Measurements from ENCODE around the gene PRKAB1.
"Not testable (repeated sequence)": the region's sequence is repeated elsewhere in the genome, so short reads cannot be mapped to it uniquely, and the experiment has no call there.

Gene PRKAB1

GRCh38 chr12:119649202-119649808 is 18.6 kb upstream of the PRKAB1 start:
- Mint-ChIP-seq H3K4me3 (no peak overlapping the region), H3K4me1 (no peaks in the 10 kb centered on the region), H3K9me3 (peaks cover 21% of the 10 kb centered on the region), H3K27me3 (peaks cover 6% of the 10 kb centered on the region), H3K27ac (no peak overlapping the region), H3K36me3 (ENCODE audit: low read depth) (no peaks in the 10 kb centered on the region)
- no peak for DNase-seq
- no peak for ATAC-seq

DNA sequence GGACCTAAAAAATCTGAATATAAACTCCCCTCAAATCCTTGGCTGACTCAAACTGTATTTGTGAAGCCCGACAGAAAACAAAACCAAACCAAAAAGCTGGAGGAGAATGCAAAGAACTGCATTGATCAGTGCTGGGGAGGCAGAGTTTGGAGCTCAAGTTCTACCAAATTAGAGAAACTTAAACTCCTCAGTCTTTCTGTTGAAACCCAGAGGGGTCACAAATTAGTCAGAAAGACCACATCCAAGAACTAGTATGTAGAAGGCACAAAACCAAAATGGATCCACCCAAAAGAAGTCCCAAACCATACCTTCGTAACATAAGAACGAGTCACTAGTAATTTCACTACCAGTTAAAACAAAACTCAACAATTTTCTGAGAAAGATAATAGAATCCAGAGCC is 15.3 kb upstream of the PRKAB1 start:
- H3K4me1 Mint-ChIP-seq, result no peaks in the 10 kb centered on the region
- ATAC-seq (peak; percentile 36), DNase-seq (no peak)
- no peak overlapping the region for H3K27ac Mint-ChIP-seq
- peaks cover 4% of the 10 kb centered on the region for H3K27me3 Mint-ChIP-seq
- H3K36me3 Mint-ChIP-seq (ENCODE audit: low read depth), result no peaks in the 10 kb centered on the region
- peaks cover 22% of the 10 kb centered on the region for H3K9me3 Mint-ChIP-seq
- no peak overlapping the region for H3K4me3 Mint-ChIP-seq

GRCh38 chr12:119657001-119657400 is 10.9 kb upstream of the PRKAB1 start:
- not testable (repeated sequence) for H3K27ac Mint-ChIP-seq; H3K27me3 Mint-ChIP-seq; H3K36me3 Mint-ChIP-seq (ENCODE audit: low read depth); ATAC-seq; H3K4me3 Mint-ChIP-seq; DNase-seq; H3K4me1 Mint-ChIP-seq
- peaks cover 21% of the 10 kb centered on the region for H3K9me3 Mint-ChIP-seq

DNA sequence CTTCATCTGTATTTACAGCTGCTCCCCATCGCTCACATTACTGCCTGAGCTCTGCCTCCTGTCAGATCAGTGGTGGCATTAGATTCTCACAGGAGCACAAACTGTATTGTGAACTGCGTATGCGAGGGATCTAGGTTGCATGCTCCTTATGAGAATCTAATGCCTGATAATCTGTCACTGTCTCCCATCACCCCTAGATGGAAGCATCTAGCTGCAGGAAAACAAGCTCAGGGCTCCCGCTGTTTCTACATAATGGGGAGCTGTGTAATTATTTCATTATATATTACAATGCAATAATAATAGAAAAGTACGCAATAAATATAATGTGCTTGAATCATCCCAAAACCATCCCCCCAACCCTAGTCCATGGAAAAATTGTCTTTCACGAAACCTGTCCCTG is 9.8 kb upstream of the PRKAB1 start:
- peaks cover 12% of the 10 kb centered on the region for H3K9me3 Mint-ChIP-seq
- H3K4me3 Mint-ChIP-seq; H3K27me3 Mint-ChIP-seq; ATAC-seq; H3K36me3 Mint-ChIP-seq (ENCODE audit: low read depth); DNase-seq; H3K4me1 Mint-ChIP-seq; H3K27ac Mint-ChIP-seq: not testable (repeated sequence)

DNA sequence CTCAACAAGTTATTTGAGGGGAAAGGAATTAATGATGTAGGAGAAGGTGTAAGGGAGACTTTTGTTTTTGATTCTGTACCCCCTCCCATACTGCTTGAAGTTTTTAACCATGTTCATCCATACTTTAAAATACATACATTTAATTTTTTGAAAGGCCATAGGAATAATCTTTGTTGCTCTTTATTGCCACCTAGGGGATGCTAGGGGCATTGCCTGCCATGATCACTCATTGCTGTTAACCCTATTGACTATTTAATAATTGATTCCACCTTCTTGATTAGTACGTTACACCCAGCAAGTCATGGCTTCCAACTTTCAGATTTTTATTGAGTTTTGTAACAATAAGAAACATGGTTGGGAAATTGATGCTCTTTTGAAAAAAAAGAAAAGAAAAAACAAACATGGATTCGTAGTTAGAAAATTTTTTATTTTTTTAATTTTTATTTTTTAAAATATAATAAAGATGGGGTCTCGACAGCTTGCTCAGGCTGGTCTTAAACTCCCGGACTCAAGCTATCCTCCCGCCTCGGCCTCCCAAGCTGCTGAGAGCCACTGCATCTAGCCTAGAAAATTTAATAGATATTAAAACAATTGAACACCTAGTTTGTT is 8.5 kb upstream of the PRKAB1 start:
- Mint-ChIP-seq H3K27me3 (no peaks in the 10 kb centered on the region), H3K27ac (no peak overlapping the region), H3K9me3 (no peaks in the 10 kb centered on the region), H3K4me1 (peaks cover 3% of the 10 kb centered on the region), H3K4me3 (no peak overlapping the region), H3K36me3 (ENCODE audit: low read depth) (no peaks in the 10 kb centered on the region)
- peak; percentile 50 for DNase-seq
- ATAC-seq, result no peak

- DNase-seq (no peak), ATAC-seq (no peak)
- H3K36me3 Mint-ChIP-seq (ENCODE audit: low read depth), result no peaks in the 10 kb centered on the region
- H3K4me1 Mint-ChIP-seq, result peaks cover 3% of the 10 kb centered on the region
- H3K27me3 Mint-ChIP-seq, result no peaks in the 10 kb centered on the region
- no peak overlapping the region for H3K4me3 Mint-ChIP-seq
- H3K27ac Mint-ChIP-seq, result no peak overlapping the region
- H3K9me3 Mint-ChIP-seq, result no peaks in the 10 kb centered on the region
Measured at GRCh38 chr12:119660076-119660475, 7.9 kb upstream of the PRKAB1 start.

DNA sequence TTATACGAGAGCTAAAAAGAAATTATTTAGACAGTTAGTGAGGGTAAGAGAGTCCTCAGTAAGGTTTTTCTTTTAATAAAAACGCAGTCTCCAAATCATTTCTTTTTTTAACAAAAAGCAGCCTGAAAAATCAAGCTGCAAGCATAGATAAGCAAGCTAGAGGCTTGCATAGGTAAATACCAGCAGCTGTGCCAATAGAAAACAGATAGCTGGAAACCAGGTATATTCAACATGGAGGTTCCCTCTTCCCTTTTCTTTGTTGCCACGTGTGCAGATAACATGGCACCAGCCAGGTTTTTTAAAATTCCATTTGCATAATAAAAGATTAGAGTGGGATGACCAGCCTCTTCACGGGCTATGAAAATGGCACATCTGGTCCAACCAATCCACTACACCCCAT is 6.1 kb upstream of the PRKAB1 start:
- Mint-ChIP-seq H3K4me1 (peaks cover 17% of the 10 kb centered on the region), H3K36me3 (ENCODE audit: low read depth) (no peaks in the 10 kb centered on the region), H3K4me3 (no peak overlapping the region), H3K27ac (no peak overlapping the region), H3K9me3 (no peaks in the 10 kb centered on the region), H3K27me3 (no peaks in the 10 kb centered on the region)
- no peak for DNase-seq
- no peak for ATAC-seq

- no peak overlapping the region for H3K27ac Mint-ChIP-seq
Measured at GRCh38 chr12:119664642-119665041, 3.3 kb upstream of the PRKAB1 start.

DNA sequence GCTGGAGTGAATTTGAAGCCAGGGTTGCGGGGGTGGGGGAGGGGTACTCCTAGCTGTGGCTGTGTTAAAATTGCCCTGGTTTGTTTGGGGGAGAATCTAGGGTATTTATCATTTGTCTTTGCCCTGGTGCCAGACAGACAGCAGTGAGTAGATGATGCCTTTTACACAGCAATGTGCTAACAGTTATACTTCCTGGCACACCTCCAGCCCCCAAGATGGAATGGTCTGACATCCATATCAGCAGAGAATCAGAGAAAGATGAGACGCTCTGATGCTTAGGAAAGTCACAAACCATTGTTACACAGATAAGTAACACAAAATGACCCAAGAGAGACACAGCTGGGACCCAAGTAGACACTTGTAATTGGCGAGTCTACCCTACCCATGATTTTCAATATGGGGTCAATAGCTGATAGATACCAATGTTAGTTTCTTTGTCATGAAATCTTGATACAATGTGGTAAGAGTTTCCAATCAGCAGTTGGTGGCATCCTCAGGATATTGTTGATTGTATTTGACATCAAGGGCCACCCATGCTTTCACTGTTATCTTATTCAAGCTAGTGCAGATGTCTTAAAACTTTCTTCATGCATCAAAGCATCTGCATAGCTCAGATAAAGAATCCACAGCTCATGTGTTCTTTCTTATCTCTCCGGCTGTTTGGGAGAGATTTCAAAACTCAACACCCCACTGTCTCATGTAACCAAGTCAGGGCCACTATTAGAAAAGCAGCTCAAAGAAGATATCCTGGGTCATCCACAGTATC is 2.6 kb upstream of the PRKAB1 start:
- ATAC-seq (no peak), DNase-seq (no peak)
- Mint-ChIP-seq H3K27me3 (no peaks in the 10 kb centered on the region), H3K9me3 (no peaks in the 10 kb centered on the region), H3K4me3 (no peak overlapping the region), H3K4me1 (peaks cover 38% of the 10 kb centered on the region), H3K27ac (no peak overlapping the region), H3K36me3 (ENCODE audit: low read depth) (peaks cover 13% of the 10 kb centered on the region)

More at GRCh38 chr12:119664642-119665041, 3.3 kb upstream of the PRKAB1 start:
- no peaks in the 10 kb centered on the region for H3K9me3 Mint-ChIP-seq
- H3K36me3 Mint-ChIP-seq (ENCODE audit: low read depth), result peaks cover 6% of the 10 kb centered on the region
- no peaks in the 10 kb centered on the region for H3K27me3 Mint-ChIP-seq
- DNase-seq, result no peak
- H3K4me3 Mint-ChIP-seq, result no peak overlapping the region
- H3K4me1 Mint-ChIP-seq, result peaks cover 34% of the 10 kb centered on the region
- ATAC-seq, result no peak

DNA sequence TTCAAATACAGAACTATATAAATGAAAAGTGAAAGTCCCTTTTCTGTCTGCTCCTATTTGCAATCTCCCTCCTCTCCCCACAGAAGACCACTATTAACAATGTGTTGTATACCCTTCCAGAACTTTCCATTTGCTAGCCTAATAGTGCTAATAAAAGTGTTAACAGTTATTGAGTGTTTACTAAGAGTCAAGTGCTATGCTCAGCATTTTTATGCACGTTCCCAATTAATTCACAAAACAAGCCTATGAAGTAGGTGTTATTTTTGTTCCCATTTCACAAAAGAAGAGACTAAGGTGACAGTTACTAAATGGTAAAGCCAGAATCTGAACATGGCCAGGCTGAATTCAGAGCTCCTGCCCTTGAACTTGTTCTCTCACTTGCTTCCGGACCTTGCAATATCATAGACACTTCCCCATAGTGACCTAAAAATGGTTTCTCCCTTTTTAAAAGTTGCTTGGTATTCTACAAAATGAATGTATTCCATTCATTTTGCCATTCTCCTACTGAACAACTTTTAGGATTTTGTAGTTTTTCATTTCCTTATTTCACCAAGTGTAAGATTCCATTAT is 1.6 kb upstream of the PRKAB1 start:
- Mint-ChIP-seq H3K27ac (peak overlapping the region; percentile 83), H3K27me3 (no peaks in the 10 kb centered on the region), H3K36me3 (ENCODE audit: low read depth) (peaks cover 21% of the 10 kb centered on the region), H3K4me1 (peaks cover 47% of the 10 kb centered on the region), H3K4me3 (peak overlapping the region; percentile 93), H3K9me3 (no peaks in the 10 kb centered on the region)
- DNase-seq (no peak), ATAC-seq (no peak)

- Mint-ChIP-seq H3K27ac (peak overlapping the region; percentile 83), H3K4me3 (peak overlapping the region; percentile 93), H3K4me1 (peaks cover 54% of the 10 kb centered on the region), H3K27me3 (no peaks in the 10 kb centered on the region), H3K36me3 (ENCODE audit: low read depth) (peaks cover 27% of the 10 kb centered on the region), H3K9me3 (no peaks in the 10 kb centered on the region)
- ATAC-seq, result peak; percentile 4
- no peak for DNase-seq
Measured at GRCh38 chr12:119666900-119667576, 895 bp upstream of the PRKAB1 start.

- Mint-ChIP-seq H3K27me3 (no peaks in the 10 kb centered on the region), H3K9me3 (no peaks in the 10 kb centered on the region), H3K4me3 (peak overlapping the region; percentile 93), H3K27ac (peak overlapping the region; percentile 94), H3K4me1 (peaks cover 68% of the 10 kb centered on the region), H3K36me3 (ENCODE audit: low read depth) (peaks cover 40% of the 10 kb centered on the region)
- DNase-seq (no peak), ATAC-seq (no peak)
Measured at GRCh38 chr12:119668324-119668841, 450 bp downstream of the PRKAB1 start.

GRCh38 chr12:119669744-119670472 is 2.0 kb downstream of the PRKAB1 start:
- peaks cover 55% of the 10 kb centered on the region for H3K36me3 Mint-ChIP-seq (ENCODE audit: low read depth)
- peaks cover 83% of the 10 kb centered on the region for H3K4me1 Mint-ChIP-seq
- H3K27me3 Mint-ChIP-seq, result no peaks in the 10 kb centered on the region
- DNase-seq (no peak), ATAC-seq (no peak)
- peak overlapping the region; percentile 87 for H3K27ac Mint-ChIP-seq
- no peaks in the 10 kb centered on the region for H3K9me3 Mint-ChIP-seq
- peak overlapping the region; percentile 64 for H3K4me3 Mint-ChIP-seq

- Mint-ChIP-seq H3K27ac (peak overlapping the region; percentile 87), H3K9me3 (no peaks in the 10 kb centered on the region), H3K36me3 (ENCODE audit: low read depth) (peaks cover 64% of the 10 kb centered on the region), H3K4me1 (peaks cover 79% of the 10 kb centered on the region), H3K4me3 (peak overlapping the region; percentile 30), H3K27me3 (no peaks in the 10 kb centered on the region)
- ATAC-seq (no peak), DNase-seq (no peak)
Measured at GRCh38 chr12:119671070-119671469, 3.1 kb downstream of the PRKAB1 start.
